SHP77 treated with DMSO at 0.1 percent for 48 hours (cell line): ENCODE measurements around the gene CFAP251.
"Not testable (repeated sequence)": the region's sequence is repeated elsewhere in the genome, so short reads cannot be mapped to it uniquely, and the experiment has no call there.

ENCODE experiments used
- DNase-seq: peaks from one replicate; lab custom pipeline; 2025; lab: John Stamatoyannopoulos, UW

The CFAP251 gene

GRCh38 chr12:122028165-122028904 is 109.9 kb downstream of the CFAP251 start:
- no peak for DNase-seq

GRCh38 chr12:122028905-122029560 is 110.6 kb downstream of the CFAP251 start:
- DNase-seq, result no peak

GRCh38 chr12:122029620-122030423 is 111.4 kb downstream of the CFAP251 start:
- no peak for DNase-seq

- DNase-seq, result no peak
Measured at GRCh38 chr12:122030424-122031035, 112.1 kb downstream of the CFAP251 start.

GRCh38 chr12:122031342-122032216 is 113.2 kb downstream of the CFAP251 start:
- no peak for DNase-seq

GRCh38 chr12:122032580-122032979 is 114.2 kb downstream of the CFAP251 start:
- DNase-seq, result no peak

GRCh38 chr12:122035292-122035691 is 116.9 kb downstream of the CFAP251 start:
- no peak for DNase-seq

- DNase-seq, result no peak
Measured at GRCh38 chr12:122036153-122036552, 117.8 kb downstream of the CFAP251 start.

- DNase-seq, result no peak
Measured at GRCh38 chr12:122040579-122041386, 122.4 kb downstream of the CFAP251 start.

GRCh38 chr12:122041458-122041857 is 123.1 kb downstream of the CFAP251 start:
- not testable (repeated sequence) for DNase-seq

GRCh38 chr12:122042910-122043309 is 124.5 kb downstream of the CFAP251 start:
- DNase-seq, result no peak

- DNase-seq, result no peak
Measured at GRCh38 chr12:122043476-122043875, 125.1 kb downstream of the CFAP251 start.

GRCh38 chr12:122045262-122045661 is 126.9 kb downstream of the CFAP251 start:
- DNase-seq, result no peak

- DNase-seq, result no peak
Measured at GRCh38 chr12:122046145-122046544, 127.8 kb downstream of the CFAP251 start.

- DNase-seq, result no peak
Measured at GRCh38 chr12:122048151-122048550, 129.8 kb downstream of the CFAP251 start.

GRCh38 chr12:122049827-122050226 is 131.4 kb downstream of the CFAP251 start:
- no peak for DNase-seq

- no peak for DNase-seq
Measured at GRCh38 chr12:122050706-122051105, 132.3 kb downstream of the CFAP251 start.

- peak; percentile 13 for DNase-seq
Measured at GRCh38 chr12:122051231-122051876, 133.0 kb downstream of the CFAP251 start.

GRCh38 chr12:122052285-122052684 is 133.9 kb downstream of the CFAP251 start:
- DNase-seq, result no peak
